Astrocyte of the cerebellum (primary cell): Measurements from ENCODE around the gene RASAL1.

Experiments used
- DNase-seq: peaks from one replicate; pipeline ENCODE4 v3.0.0-alpha.2; 2011; ENCODE audit warnings: low read depth
- H3K4me3 ChIP-seq: 2 replicates; pipeline ENCODE4 v1.5.1; 2011; ENCODE audit warnings: mild to moderate bottlenecking, low read depth, low read length, moderate library complexity
- in situ Hi-C: cut with HindIII; loops from 2 replicates; pipeline ENCODE4 v1.10.0; 2017; ENCODE audit warnings: low sequenced_read_pairs
- TF ChIP-seq, protein P1 (sequence below): IDR thresholded peaks from 2 replicates; pipeline ENCODE4 v1.5.1; 2012; ENCODE audit warnings: low read length, low read depth, moderate library complexity, mild to moderate bottlenecking; ENCODE audit errors: missing control alignments

RASAL1 gene

GRCh38 chr12:113077859-113078255 lies 57.7 kb downstream of the RASAL1 start:
- DNase-seq: no peak
- TF ChIP-seq, protein P1, sequence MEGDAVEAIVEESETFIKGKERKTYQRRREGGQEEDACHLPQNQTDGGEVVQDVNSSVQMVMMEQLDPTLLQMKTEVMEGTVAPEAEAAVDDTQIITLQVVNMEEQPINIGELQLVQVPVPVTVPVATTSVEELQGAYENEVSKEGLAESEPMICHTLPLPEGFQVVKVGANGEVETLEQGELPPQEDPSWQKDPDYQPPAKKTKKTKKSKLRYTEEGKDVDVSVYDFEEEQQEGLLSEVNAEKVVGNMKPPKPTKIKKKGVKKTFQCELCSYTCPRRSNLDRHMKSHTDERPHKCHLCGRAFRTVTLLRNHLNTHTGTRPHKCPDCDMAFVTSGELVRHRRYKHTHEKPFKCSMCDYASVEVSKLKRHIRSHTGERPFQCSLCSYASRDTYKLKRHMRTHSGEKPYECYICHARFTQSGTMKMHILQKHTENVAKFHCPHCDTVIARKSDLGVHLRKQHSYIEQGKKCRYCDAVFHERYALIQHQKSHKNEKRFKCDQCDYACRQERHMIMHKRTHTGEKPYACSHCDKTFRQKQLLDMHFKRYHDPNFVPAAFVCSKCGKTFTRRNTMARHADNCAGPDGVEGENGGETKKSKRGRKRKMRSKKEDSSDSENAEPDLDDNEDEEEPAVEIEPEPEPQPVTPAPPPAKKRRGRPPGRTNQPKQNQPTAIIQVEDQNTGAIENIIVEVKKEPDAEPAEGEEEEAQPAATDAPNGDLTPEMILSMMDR: no peak
- in situ Hi-C loops: no loop called here
- no peak overlapping the region for H3K4me3 ChIP-seq

GRCh38 chr12:113077057-113077858 lies 58.3 kb downstream of the RASAL1 start:
- DNase-seq: no peak
- in situ Hi-C loops: no loop called here
- TF ChIP-seq, protein P1: no peak
- no peak overlapping the region for H3K4me3 ChIP-seq

GRCh38 chr12:113075137-113075683 lies 60.4 kb downstream of the RASAL1 start:
- DNase-seq: no peak
- TF ChIP-seq, protein P1: no peak
- H3K4me3 ChIP-seq: no peak overlapping the region
- in situ Hi-C loops: no loop called here

GRCh38 chr12:113073586-113073985 lies 62.0 kb downstream of the RASAL1 start:
- in situ Hi-C loops: loop anchor here (25.0 kb wide), 1 partner anchor 89 kb away; no protein-coding TSS in a partner anchor
- DNase-seq: no peak
- TF ChIP-seq, protein P1: no peak
- H3K4me3 ChIP-seq: no peak overlapping the region

- in situ Hi-C loops: loop anchor here (25.0 kb wide), 1 partner anchor 90 kb away; no protein-coding TSS in a partner anchor
- H3K4me3 ChIP-seq: no peak overlapping the region
- TF ChIP-seq, protein P1: no peak
- DNase-seq: no peak
Observed at GRCh38 chr12:113072136-113072535, 63.4 kb downstream of the RASAL1 start.

DNA sequence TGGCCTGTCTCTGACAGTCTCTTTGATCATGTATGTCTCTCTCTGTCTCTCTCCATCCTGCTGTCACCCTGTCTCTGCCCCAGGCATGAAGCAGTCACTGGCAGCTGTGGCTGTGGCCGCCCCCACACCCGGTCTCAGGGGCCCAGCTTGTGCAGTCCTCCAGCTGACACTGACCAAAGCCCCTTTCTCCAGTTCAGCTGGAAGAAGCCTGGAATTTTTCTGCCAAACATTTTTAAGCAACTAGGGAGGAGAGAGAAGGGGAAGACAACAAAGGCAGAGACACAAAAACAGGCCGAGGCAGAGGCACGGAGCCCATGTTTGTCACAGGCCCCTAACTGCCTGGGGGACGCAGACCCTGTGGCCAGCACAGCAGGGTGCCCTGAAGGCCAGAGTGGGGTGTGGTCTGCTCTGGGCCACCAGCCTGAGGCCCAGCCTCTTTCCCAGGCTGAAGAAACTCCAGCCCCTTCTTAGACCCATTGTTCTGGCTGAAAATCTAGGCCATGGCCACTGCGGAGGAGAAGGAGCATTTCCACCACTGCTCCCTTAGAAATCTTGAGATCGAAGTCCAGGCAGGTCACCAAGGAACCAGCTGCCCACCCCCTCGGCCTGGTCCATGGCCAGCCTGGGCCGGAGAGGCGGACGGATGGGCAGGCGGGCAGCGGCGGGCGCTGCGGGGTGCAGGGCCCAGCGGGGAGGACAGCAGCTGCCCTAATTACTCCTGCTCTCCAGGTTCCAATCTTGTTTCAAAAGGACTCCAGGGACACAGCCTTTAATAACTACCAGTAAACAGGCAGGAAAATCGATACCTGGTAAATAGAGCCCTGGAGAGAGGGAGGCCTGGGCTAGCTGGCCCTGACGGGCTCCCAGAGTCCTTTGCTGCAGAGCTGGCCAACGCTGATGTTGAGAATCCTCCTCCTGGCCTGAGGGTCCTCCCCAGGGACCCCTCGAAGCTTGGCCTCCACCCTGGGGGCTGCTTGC lies 64.1 kb downstream of the RASAL1 start:
- TF ChIP-seq, protein P1: no peak
- in situ Hi-C loops: loop anchor here (25.0 kb wide), 1 partner anchor 91 kb away; no protein-coding TSS in a partner anchor
- no peak for DNase-seq
- H3K4me3 ChIP-seq: no peak overlapping the region
